AG09319 (cell line): Measurements from ENCODE around the gene MTA1.

Experiments
- DNase-seq: peaks from one replicate; pipeline ENCODE4 v3.0.0-alpha.2; 2010; ENCODE audit warnings: low read depth; ENCODE audit errors: extremely low read depth
- CTCF ChIP-seq: IDR thresholded peaks from 2 replicates; pipeline ENCODE4 v1.5.1; 2011; ENCODE audit warnings: low read depth, mild to moderate bottlenecking, inconsistent platforms, low read length, moderate library complexity

The MTA1 gene

DNA sequence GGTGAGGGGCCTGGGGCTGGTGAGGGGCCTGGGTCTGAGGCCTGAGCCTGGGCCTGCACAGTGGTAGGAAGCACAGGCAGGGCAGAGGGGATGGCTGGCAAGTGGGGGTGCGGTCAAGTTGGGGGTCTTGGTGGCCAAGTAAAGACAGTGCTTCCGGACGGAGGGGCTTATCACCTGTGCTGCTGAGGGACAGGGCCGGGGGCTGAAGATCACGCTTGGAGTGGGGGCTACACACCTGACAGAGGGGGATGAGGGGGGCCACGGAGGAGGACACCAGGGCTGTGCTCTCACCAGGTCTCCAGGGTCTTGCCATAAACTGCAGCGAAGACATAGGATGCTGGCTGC, 83.6 kb downstream of the MTA1 start:
- DNase-seq = no peak
- TF ChIP-seq CTCF = no peak

GRCh38 chr14:105503935-105504692, 84.5 kb downstream of the MTA1 start:
- DNase-seq = no peak
- TF ChIP-seq CTCF = no peak

- no peak for TF ChIP-seq CTCF
- no peak for DNase-seq
Measured at GRCh38 chr14:105505101-105505500, 85.5 kb downstream of the MTA1 start.

DNA sequence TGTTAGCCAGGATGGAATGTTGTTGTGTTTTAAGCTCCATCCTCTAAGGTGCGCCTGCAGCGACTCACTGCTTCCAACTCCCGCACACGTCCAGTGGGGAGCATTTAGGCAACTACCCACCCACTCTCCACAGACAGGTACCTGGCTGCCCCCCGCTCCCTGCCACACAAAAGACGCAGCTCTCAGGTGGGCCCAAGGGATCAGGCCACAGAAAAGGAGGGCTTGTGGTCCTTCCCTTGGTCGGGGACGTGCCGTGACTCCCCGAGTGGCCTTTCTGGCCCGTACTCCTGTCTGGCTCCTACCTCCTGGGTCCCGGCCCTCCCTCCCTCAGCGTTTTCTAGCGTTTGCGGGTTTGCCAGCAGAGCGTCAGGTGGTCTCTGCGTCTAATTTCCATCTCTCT, 87.6 kb downstream of the MTA1 start:
- no peak for DNase-seq
- TF ChIP-seq CTCF = no peak

DNA sequence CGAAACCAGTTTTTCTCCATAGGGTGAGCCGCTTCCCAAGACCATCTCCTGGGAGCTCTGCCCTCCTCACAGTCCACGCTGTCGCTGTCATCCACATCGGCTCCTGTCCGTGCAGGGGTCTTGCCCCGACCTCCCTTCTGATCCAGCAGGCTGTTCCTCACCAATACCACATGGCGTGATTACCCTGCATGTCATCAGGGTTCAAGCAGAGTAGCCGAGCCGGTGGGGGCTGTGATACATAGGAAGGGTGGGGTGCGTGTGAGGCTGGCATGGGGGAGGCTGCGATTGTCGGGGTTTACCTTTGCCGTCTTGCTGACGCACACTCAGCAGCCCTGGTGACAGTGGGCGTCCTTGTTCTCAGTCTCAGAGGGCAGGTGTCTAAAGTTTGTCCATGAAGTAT, 88.4 kb downstream of the MTA1 start:
- no peak for TF ChIP-seq CTCF
- no peak for DNase-seq

GRCh38 chr14:105508601-105509000, 89.0 kb downstream of the MTA1 start:
- DNase-seq = no peak
- TF ChIP-seq CTCF = no peak

DNA sequence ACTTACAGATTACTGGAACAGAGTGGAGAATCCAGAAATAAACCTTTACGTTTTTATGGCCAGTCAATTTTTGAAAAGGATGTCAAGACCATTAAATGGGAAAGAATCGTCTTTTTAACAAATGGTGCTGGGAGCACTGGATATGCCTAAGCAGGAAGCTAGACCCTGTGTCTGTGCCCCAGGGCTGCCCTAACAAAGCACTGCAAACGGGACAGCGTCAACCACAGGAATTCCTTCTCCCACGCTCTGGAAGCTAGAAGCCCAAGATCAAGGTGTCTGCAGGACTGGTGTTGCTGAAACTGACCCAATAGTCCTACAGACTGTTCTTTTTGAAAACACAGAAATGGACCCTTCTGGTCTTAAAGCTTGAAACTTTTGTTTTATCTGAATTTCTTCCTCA, 97.5 kb downstream of the MTA1 start:
- TF ChIP-seq CTCF = no peak
- no peak for DNase-seq
